ENCODE results near the gene RAI1. TPM values are rescaled to one million over a fixed set of nuclear protein-coding genes. Genes with fewer than 3 reads are reported as not detected.
A peak's percentile ranks its signal among the peaks of the same experiment; 100 is the strongest.

Gene RAI1
- total RNA-seq, 2 donors from 2014 or later = 35.9 to 42.9 TPM

GRCh38 chr17:17692353-17693252 is 11.3 kb downstream of the RAI1 start:
- H3K9me3 Mint-ChIP-seq = no peaks in the 10 kb centered on the region
- Histone ChIP-seq H3K36me3 (ENCODE audit: control insufficient read depth, insufficient read depth, low read length) (no peaks in the 10 kb centered on the region), H3K27me3 (ENCODE audit: control insufficient read depth, insufficient read depth, low read length, poor library complexity, severe bottlenecking) (peaks cover 17% of the 10 kb centered on the region), H3K9me3 (ENCODE audit: control insufficient read depth, low read length) (no peaks in the 10 kb centered on the region), H3K9ac (ENCODE audit: extremely low read depth, low read length, poor library complexity, severe bottlenecking) (no peak overlapping the region), H3K4me3 (ENCODE audit: low read length) (peak overlapping the region; percentile 45), H3K4me1 (ENCODE audit: control insufficient read depth, insufficient read depth, low read length) (peaks cover 27% of the 10 kb centered on the region), H3K27ac (ENCODE audit: low read depth, low read length) (peak overlapping the region; percentile 94)
- peak; percentile 30 for TF ChIP-seq CTCF (conservative IDR thresholded peaks at IDR 0.05)
- peaks cover 53% of the 10 kb centered on the region for H3K4me1 Mint-ChIP-seq
- H3K27ac Mint-ChIP-seq = peak overlapping the region; percentile 97
- H3K27me3 Mint-ChIP-seq (ENCODE audit: insufficient read depth) = peaks cover 33% of the 10 kb centered on the region
- no peaks in the 10 kb centered on the region for H3K36me3 Mint-ChIP-seq (ENCODE audit: low read depth)
- DNase-seq = no peak
- 78 to 81% methylated on average over 6 to 9 of the region's 9 CpGs for WGBS, 2 experiments (ENCODE audit: insufficient coverage in 1 of 2, insufficient read length in 1 of 2)
- H3K4me3 Mint-ChIP-seq = peak overlapping the region; percentile 59

GRCh38 chr17:17693253-17694168 is 12.3 kb downstream of the RAI1 start:
- H3K4me1 Mint-ChIP-seq = peaks cover 62% of the 10 kb centered on the region
- peaks cover 22% of the 10 kb centered on the region for H3K27me3 ChIP-seq (ENCODE audit: control insufficient read depth, insufficient read depth, low read length, poor library complexity, severe bottlenecking)
- TF ChIP-seq CTCF (conservative IDR thresholded peaks at IDR 0.05) = no peak
- H3K9me3 Mint-ChIP-seq = no peaks in the 10 kb centered on the region
- H3K36me3 Mint-ChIP-seq (ENCODE audit: low read depth) = no peaks in the 10 kb centered on the region
- peaks cover 35% of the 10 kb centered on the region for H3K4me1 ChIP-seq (ENCODE audit: control insufficient read depth, insufficient read depth, low read length)
- peak overlapping the region; percentile 97 for H3K27ac Mint-ChIP-seq
- H3K4me3 Mint-ChIP-seq = peak overlapping the region; percentile 59
- peak overlapping the region; percentile 70 for H3K4me3 ChIP-seq (ENCODE audit: low read length)
- H3K36me3 ChIP-seq (ENCODE audit: control insufficient read depth, insufficient read depth, low read length) = no peaks in the 10 kb centered on the region
- DNase-seq = peak; percentile 92
- no peaks in the 10 kb centered on the region for H3K9me3 ChIP-seq (ENCODE audit: control insufficient read depth, low read length)
- peak overlapping the region; percentile 54 for H3K9ac ChIP-seq (ENCODE audit: extremely low read depth, low read length, poor library complexity, severe bottlenecking)
- 25 to 28% methylated on average over 13 to 23 of the region's 23 CpGs for WGBS, 2 experiments (ENCODE audit: insufficient coverage in 1 of 2, insufficient read length in 1 of 2)
- peak overlapping the region; percentile 94 for H3K27ac ChIP-seq (ENCODE audit: low read depth, low read length)
- H3K27me3 Mint-ChIP-seq (ENCODE audit: insufficient read depth) = peaks cover 40% of the 10 kb centered on the region

Measured in endodermal cell (in vitro differentiated cells).